SK-N-MC (cell line): Measurements from ENCODE around the gene SLC9A5.

ENCODE experiments used
- EZH2 ChIP-seq: fragments of 200-600 bp; sonication (generic); IDR thresholded peaks from one replicate; pipeline ENCODE4 v1.6.1; 2017; ENCODE audit warnings: antibody characterized with exemption
- POLR2AphosphoS5 ChIP-seq: IDR thresholded peaks from 2 replicates; pipeline ENCODE4 v1.6.1; 2012; ENCODE audit warnings: mild to moderate bottlenecking, low read depth, low read length, borderline replicate concordance

DNA sequence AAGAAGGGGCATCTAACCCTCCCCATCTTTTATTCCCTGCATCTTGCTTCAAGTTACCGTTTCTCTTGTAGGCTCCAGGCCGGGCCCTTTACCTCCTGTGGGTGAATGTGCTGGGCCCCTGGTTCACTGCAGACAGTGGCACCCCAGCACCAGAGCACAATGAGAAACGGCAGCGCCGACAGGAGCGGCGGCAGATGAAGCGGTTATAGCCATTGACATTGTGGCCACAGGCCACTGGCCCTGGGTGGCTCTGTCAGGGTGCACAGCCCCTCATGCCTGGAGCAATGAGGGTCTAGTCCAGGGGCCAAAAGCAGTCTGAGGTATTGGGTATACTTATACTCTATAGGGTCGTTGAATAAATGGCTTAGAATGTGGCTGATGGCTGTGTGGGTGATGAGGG is 19.9 kb upstream of the SLC9A5 start:
- TF ChIP-seq EZH2 (no peak), POLR2AphosphoS5 (no peak)
